Mesothelial cell of epicardium (in vitro differentiated cells): Measurements from ENCODE around the gene BSDC1. TPM values are rescaled to one million over a fixed set of nuclear protein-coding genes. Genes with fewer than 3 reads are reported as not detected.
A peak's percentile ranks its signal among the peaks of the same experiment; 100 is the strongest.

Experiments used
- DNase-seq, 2 experiments: peaks; one replicate each; pipeline ENCODE4 v3.0.0; 2021; ENCODE audit warnings: low spot score in 2 of 2; ENCODE audit not compliant: unreplicated experiment in 2 of 2
- H3K27ac Mint-ChIP-seq: 2 replicates; pipeline ENCODE4 v1.8.0; 2021; ENCODE audit warnings: mixed read lengths
- H3K27me3 Mint-ChIP-seq: 2 replicates; pipeline ENCODE4 v1.8.0; 2021; ENCODE audit warnings: low read depth, mixed read lengths
- H3K36me3 Mint-ChIP-seq: 2 replicates; pipeline ENCODE4 v1.8.0; 2021; ENCODE audit warnings: mixed read lengths
- H3K4me1 Mint-ChIP-seq: 2 replicates; pipeline ENCODE4 v1.8.0; 2021; ENCODE audit warnings: mixed read lengths
- H3K4me3 Mint-ChIP-seq: 2 replicates; pipeline ENCODE4 v1.8.0; 2021; ENCODE audit warnings: mild to moderate bottlenecking, moderate library complexity, mixed read lengths
- H3K9me3 Mint-ChIP-seq: 2 replicates; pipeline ENCODE4 v1.8.0; 2021; ENCODE audit warnings: mixed read lengths
- total RNA-seq: library from RNA; stranded (reverse); gene quantifications from 3 replicates; pipeline ENCODE4 v1.2.1, GENCODE V29; 2021
- TF ChIP-seq, protein P1 (sequence below): fragments of 200-600 bp; sonication (generic); IDR thresholded peaks from one replicate; pipeline ENCODE4 v1.5.0; 2021; ENCODE audit warnings: antibody characterized with exemption; ENCODE audit not compliant: unreplicated experiment

Gene BSDC1
- total RNA-seq, 1 donor from 2014 or later: 73.4 TPM

DNA sequence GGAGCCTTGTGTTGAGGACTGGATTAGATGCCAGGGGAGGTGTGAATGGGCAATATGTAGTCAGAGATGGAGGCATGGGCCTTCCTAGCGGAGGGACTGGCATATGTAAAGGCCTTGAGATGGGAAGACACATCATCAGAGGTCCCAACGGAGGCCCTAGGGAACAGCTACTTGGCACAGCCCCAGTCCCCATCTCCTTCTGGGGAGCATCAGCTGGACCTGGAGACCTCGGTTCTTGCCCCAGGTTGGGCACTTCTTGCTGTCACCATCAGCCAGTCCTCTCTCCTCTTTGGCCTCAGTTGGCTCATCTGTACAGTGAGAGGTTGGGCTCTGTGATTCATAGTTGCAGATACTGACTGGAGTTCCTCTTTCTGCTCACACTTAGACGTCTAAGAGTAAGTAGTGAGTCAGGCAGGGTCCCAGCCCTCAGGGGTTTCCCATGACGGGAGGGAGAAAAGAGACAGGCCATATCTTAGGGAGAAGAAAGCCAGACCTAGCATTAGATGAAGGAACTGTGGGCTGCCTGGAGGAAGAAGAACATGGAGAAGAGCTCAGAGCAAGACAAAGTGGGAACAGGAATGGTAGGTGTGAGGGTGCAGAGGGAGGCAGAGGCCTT lies 54.8 kb downstream of the BSDC1 start:
- no peak overlapping the region for H3K27ac Mint-ChIP-seq
- no peak overlapping the region for H3K4me3 Mint-ChIP-seq
- H3K9me3 Mint-ChIP-seq: no peaks in the 10 kb centered on the region
- H3K4me1 Mint-ChIP-seq: peaks cover 5% of the 10 kb centered on the region
- peaks cover 2% of the 10 kb centered on the region for H3K27me3 Mint-ChIP-seq
- DNase-seq: no peak
- H3K36me3 Mint-ChIP-seq: no peaks in the 10 kb centered on the region
- TF ChIP-seq, protein P1, sequence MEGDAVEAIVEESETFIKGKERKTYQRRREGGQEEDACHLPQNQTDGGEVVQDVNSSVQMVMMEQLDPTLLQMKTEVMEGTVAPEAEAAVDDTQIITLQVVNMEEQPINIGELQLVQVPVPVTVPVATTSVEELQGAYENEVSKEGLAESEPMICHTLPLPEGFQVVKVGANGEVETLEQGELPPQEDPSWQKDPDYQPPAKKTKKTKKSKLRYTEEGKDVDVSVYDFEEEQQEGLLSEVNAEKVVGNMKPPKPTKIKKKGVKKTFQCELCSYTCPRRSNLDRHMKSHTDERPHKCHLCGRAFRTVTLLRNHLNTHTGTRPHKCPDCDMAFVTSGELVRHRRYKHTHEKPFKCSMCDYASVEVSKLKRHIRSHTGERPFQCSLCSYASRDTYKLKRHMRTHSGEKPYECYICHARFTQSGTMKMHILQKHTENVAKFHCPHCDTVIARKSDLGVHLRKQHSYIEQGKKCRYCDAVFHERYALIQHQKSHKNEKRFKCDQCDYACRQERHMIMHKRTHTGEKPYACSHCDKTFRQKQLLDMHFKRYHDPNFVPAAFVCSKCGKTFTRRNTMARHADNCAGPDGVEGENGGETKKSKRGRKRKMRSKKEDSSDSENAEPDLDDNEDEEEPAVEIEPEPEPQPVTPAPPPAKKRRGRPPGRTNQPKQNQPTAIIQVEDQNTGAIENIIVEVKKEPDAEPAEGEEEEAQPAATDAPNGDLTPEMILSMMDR: no peak

DNA sequence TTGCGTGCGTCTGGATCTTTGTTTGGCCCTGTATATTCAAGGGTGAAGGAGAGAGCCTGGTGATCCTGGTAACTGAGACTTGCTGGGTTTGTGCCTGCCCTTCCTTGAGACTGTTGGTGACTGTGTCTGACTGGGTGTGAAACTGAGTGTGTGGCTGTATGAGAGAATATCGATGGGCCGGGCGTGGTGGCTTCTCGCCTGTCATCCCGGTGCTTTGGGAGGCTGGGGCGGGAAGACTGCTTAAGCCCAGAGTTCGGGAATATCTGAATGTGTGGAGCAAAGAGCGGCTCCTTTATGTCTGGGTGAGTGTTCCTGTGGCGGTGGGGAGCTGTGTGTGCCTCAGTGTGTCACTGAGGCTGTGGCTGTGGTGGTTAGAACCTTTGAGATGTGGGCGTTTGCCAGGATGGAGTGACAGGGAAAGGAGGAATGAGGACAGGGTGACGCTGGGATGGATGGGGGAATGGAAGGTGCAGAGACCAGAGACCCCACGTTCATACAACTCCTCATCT lies 55.5 kb downstream of the BSDC1 start:
- Mint-ChIP-seq H3K27ac (no peak overlapping the region), H3K4me3 (peak overlapping the region; percentile 7), H3K36me3 (peaks cover 4% of the 10 kb centered on the region), H3K27me3 (peaks cover 2% of the 10 kb centered on the region), H3K4me1 (peaks cover 12% of the 10 kb centered on the region), H3K9me3 (no peaks in the 10 kb centered on the region)
- TF ChIP-seq, protein P1: no peak
- DNase-seq: no peak

DNA sequence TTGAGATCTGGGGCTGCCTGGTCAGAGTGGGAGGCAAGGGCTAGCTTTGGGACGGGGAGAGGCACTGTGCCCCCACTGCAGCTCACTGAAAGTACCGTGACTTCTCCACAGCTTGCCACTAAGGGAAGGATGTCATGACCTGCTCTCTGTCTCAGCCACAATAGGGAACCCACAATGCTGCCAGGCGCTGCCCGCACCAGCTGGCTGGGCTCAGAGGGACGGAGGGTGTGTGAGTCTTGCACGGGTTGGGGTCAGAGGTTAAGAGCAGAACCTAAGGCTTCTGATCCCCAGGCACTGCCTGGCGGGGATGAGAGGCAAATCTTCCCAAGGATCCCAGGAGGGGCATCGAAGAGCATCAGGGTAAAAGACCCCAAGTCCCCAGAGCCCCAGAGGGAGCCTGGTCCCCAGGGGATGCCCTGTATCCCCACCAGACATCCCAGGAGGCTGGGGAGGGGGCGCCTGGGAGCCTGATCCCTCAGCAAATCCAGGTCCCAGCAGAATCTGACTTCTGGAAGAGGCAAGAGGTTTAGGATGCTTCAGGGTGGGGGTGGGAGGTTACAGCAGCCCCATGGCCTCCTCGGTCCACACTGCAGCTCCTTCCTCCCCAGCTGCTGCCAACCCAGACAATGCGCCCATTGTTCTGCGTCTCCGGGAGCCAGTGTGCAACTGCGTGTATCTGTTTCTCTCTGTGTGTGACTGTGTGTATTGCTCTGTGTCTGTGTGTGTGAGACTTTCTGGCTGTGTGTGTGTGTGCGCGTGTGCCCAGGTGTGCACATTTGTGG lies 56.2 kb downstream of the BSDC1 start:
- H3K36me3 Mint-ChIP-seq: peaks cover 8% of the 10 kb centered on the region
- TF ChIP-seq, protein P1: no peak
- H3K4me1 Mint-ChIP-seq: peaks cover 18% of the 10 kb centered on the region
- no peak overlapping the region for H3K27ac Mint-ChIP-seq
- peaks cover 2% of the 10 kb centered on the region for H3K27me3 Mint-ChIP-seq
- no peaks in the 10 kb centered on the region for H3K9me3 Mint-ChIP-seq
- no peak for DNase-seq
- peak overlapping the region; percentile 7 for H3K4me3 Mint-ChIP-seq

DNA sequence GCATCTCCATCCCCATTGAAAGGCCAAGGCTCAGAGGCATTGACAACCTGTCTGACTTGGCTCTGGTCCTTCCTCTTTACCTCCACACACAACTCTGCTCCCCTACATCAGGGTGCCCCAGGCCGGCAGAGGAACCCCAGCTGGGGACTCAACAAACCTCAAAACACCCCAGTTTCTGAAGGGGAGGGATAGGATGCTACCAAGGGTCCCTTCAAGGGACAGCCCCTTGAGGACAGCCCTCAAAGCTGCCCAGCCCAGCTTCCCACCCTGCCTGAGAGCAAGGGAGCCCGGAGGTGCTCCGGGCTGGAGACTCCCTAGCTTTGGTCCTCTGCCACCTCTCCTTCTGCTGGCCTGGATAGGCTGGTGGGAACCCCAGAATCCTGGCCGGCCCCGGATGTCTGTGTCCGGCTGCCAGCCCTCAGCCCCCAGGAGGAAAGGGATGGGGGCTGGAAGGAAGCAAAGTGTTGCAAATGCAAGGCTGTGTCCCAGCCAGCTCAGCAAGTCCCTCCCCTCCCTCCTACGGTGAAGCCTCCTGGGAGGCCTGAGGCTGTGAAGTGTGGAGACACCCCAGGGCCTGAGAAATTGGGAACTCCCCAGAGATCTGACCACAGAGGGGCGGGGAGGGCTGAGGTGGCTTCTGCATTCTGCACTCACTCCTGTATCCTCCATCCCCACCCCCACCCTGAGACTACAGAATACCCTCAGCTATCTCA lies 57.1 kb downstream of the BSDC1 start:
- no peaks in the 10 kb centered on the region for H3K9me3 Mint-ChIP-seq
- H3K36me3 Mint-ChIP-seq: peaks cover 8% of the 10 kb centered on the region
- H3K27me3 Mint-ChIP-seq: peaks cover 2% of the 10 kb centered on the region
- H3K4me3 Mint-ChIP-seq: peak overlapping the region; percentile 59
- DNase-seq: no peak
- peaks cover 26% of the 10 kb centered on the region for H3K4me1 Mint-ChIP-seq
- TF ChIP-seq, protein P1: no peak
- H3K27ac Mint-ChIP-seq: no peak overlapping the region

DNA sequence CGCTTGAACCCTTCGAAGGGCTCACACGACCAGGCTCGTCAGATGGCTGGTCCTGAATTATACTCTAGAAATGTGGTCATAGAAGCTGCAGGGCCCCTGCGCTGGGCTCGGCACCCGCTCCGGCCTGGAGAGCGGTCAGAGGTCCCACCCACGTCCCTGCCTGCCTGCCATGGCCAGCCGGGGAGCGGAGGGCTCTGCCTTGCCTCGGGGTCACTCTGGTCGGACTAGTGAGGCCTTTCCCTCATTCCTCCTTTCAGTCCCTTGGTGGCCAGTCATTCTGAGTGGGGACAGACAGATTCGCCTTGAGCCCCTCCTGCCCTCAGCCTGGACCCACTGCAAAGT lies 57.7 kb downstream of the BSDC1 start:
- Mint-ChIP-seq H3K4me1 (peaks cover 32% of the 10 kb centered on the region), H3K36me3 (peaks cover 8% of the 10 kb centered on the region), H3K27me3 (peaks cover 2% of the 10 kb centered on the region), H3K27ac (no peak overlapping the region), H3K4me3 (peak overlapping the region; percentile 59), H3K9me3 (no peaks in the 10 kb centered on the region)
- TF ChIP-seq, protein P1: no peak
- DNase-seq: no peak
